PC-9 (cell line): Measurements from ENCODE around the gene EIF3B. TPM values are rescaled to one million over a fixed set of nuclear protein-coding genes. Genes with fewer than 3 reads are reported as not detected.

Source experiments
- BruUV-seq: library from RNA; stranded (reverse); fragments of 400-500 nt; replicated peaks from 2 replicates; lab custom pipeline; 2021; lab: Mats Ljungman, UMichigan
- CTCF ChIA-PET: fragments of 300-600 bp; sonication (Branson Sonifier 250); formaldehyde crosslinking; loops from one replicate; lab custom pipeline; 2022; ENCODE audit warnings: antibody characterized with exemption; lab: Charles Lee
- POLR2A ChIA-PET: fragments of 300-600 bp; sonication (Branson Sonifier 250); formaldehyde crosslinking; loops from one replicate; lab custom pipeline; 2022; ENCODE audit warnings: antibody characterized with exemption; ENCODE audit not compliant: unreplicated experiment; lab: Charles Lee
- DNase-seq, 2 experiments: peaks; one replicate each; pipeline versions ENCODE4 v3.0.0 to v3.0.0-alpha.2; 2015 to 2022; ENCODE audit warnings: mixed read lengths in 1 of 2
- H2AFZ ChIP-seq: fragments of 200-600 bp; sonication (generic); 2 replicates; pipeline ENCODE4 v1.8.1; 2017; ENCODE audit warnings: antibody characterized with exemption
- H3F3A ChIP-seq: fragments of 200-600 bp; sonication (generic); 2 replicates; pipeline ENCODE4 v1.8.1; 2017; ENCODE audit warnings: antibody characterized with exemption, mild to moderate bottlenecking, low read depth; ENCODE audit not compliant: insufficient read depth
- H3K27ac ChIP-seq: fragments of 200-600 bp; sonication (generic); 2 replicates; pipeline ENCODE4 v1.6.1; 2016; ENCODE audit warnings: mixed run types
- H3K27me3 ChIP-seq: fragments of 200-600 bp; sonication (generic); 2 replicates; pipeline ENCODE4 v1.6.1; 2016; ENCODE audit warnings: low read depth, mixed run types; ENCODE audit not compliant: insufficient read depth
- H3K36me3 ChIP-seq: fragments of 200-600 bp; sonication (generic); 2 replicates; pipeline ENCODE4 v1.6.1; 2016; ENCODE audit warnings: low read depth, mixed run types
- H3K4me1 ChIP-seq: fragments of 200-600 bp; sonication (generic); replicated peaks from 2 replicates; pipeline ENCODE4 v1.6.1; 2016; ENCODE audit warnings: mixed run types; ENCODE audit not compliant: insufficient read depth
- H3K4me2 ChIP-seq: fragments of 200-600 bp; sonication (generic); 2 replicates; pipeline ENCODE4 v1.6.1; 2017; ENCODE audit warnings: mixed run types
- H3K4me3 ChIP-seq: fragments of 200-600 bp; sonication (generic); 2 replicates; pipeline ENCODE4 v1.6.1; 2016; ENCODE audit warnings: mixed run types
- H3K79me2 ChIP-seq: fragments of 200-600 bp; sonication (generic); 2 replicates; pipeline ENCODE4 v1.6.1; 2017; ENCODE audit warnings: low read depth, mixed run types
- H3K9me2 ChIP-seq: fragments of 200-600 bp; sonication (generic); 2 replicates; pipeline ENCODE4 v1.8.1; 2017; ENCODE audit warnings: mild to moderate bottlenecking; ENCODE audit not compliant: insufficient read depth
- H3K9me3 ChIP-seq: fragments of 200-600 bp; sonication (generic); 2 replicates; pipeline ENCODE4 v1.8.1; 2016; ENCODE audit warnings: low read depth; ENCODE audit not compliant: insufficient read depth
- H4K20me1 ChIP-seq: fragments of 200-600 bp; sonication (generic); 2 replicates; pipeline ENCODE4 v1.8.1; 2017; ENCODE audit not compliant: insufficient read depth
- CTCF ChIP-seq: fragments of 200-600 bp; sonication (generic); conservative IDR thresholded peaks from 2 replicates; pipeline ENCODE4 v1.6.1; 2017; ENCODE audit warnings: mixed run types, antibody characterized with exemption, mild to moderate bottlenecking, moderate library complexity
- EZH2 ChIP-seq: fragments of 200-600 bp; sonication (generic); IDR thresholded peaks from 2 replicates; pipeline ENCODE4 v1.8.0; 2017; ENCODE audit warnings: antibody characterized with exemption, low read depth
- intact Hi-C: fragments of 100-400 bp; cut with micrococcal nuclease; formaldehyde crosslinking; loops from one replicate; pipeline ENCODE4 v1.10.0; 2022; ENCODE audit not compliant: unreplicated experiment
- total RNA-seq: library from RNA; stranded (reverse); gene quantifications from 2 replicates; pipeline ENCODE4 v1.2.3, GENCODE V29; 2021

The EIF3B gene
- total RNA-seq, 1 experiment from 2014 or later: 299 TPM

DNA sequence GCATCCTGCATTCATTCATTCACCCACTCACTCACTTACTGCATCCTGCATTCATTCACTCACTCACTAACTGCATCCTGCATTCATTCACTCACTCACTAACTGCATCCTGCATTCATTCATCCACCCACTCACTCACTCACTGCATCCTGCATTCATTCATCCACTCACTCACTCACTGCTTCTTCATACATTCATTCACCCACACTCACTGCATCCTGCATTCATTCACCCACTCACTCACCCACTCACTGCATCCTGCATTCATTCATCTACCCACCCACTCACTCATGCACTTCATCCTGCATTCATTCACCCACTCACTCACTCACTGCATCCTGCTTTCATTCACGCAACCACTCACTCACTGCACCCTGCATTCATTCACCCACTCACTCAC, 38.8 kb upstream of the EIF3B start:
- ChIA-PET POLR2A (no interaction called here), CTCF (no interaction called here)
- H3K27ac ChIP-seq: no peak overlapping the region
- H3F3A ChIP-seq: peaks cover 20% of the 10 kb centered on the region; the same call in 1 of the 2 replicates
- H3K79me2 ChIP-seq: peaks cover 21% of the 10 kb centered on the region
- BruUV-seq: no TSS peak
- H3K27me3 ChIP-seq: no peaks in the 10 kb centered on the region
- H3K4me1 ChIP-seq: 0 out of 2 replicates have a peak, but pooled peaks cover 4% of the 10 kb centered on the region
- H3K9me3 ChIP-seq: no peaks in the 10 kb centered on the region
- no peaks in the 10 kb centered on the region for H4K20me1 ChIP-seq
- no peaks in the 10 kb centered on the region for H3K9me2 ChIP-seq
- TF ChIP-seq CTCF (no peak), EZH2 (no peak)
- H2AFZ ChIP-seq: no peak overlapping the region
- intact Hi-C loops: loop anchor here (2.0 kb wide), 1 partner anchor 67 kb away; no protein-coding TSS in a partner anchor
- H3K4me3 ChIP-seq: no peak overlapping the region
- no peaks in the 10 kb centered on the region for H3K36me3 ChIP-seq
- no peak overlapping the region for H3K4me2 ChIP-seq
- DNase-seq: no peak

DNA sequence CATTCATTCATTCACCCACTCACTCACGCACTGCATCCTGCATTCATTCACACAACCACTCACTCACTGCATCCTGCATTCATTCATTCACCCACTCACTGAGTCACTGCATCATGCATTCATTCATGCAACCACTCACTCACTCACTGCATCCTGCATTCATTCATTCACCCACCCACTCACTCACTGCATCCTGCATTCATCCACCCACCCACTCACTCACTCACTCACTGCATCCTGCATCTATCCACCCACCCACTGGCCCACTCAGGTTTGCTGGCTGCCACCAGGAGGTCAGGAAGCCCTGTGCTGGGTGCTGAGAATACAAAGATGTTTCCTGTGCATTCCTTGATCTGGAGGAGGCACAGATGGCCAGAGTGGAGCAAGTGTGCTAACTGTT, 38.0 kb upstream of the EIF3B start:
- Histone ChIP-seq H3K27ac (no peak overlapping the region), H3K79me2 (peaks cover 21% of the 10 kb centered on the region), H3K4me3 (no peak overlapping the region), H3K36me3 (no peaks in the 10 kb centered on the region), H3K27me3 (no peaks in the 10 kb centered on the region), H2AFZ (no peak overlapping the region), H3K9me3 (no peaks in the 10 kb centered on the region), H3F3A (0 out of 2 replicates have a peak, but pooled peaks cover 14% of the 10 kb centered on the region), H3K4me1 (0 out of 2 replicates have a peak, but pooled peaks cover 4% of the 10 kb centered on the region), H4K20me1 (no peaks in the 10 kb centered on the region), H3K9me2 (no peaks in the 10 kb centered on the region), H3K4me2 (no peak overlapping the region)
- no peak for TF ChIP-seq CTCF
- TF ChIP-seq EZH2: no peak
- intact Hi-C loops: no loop called here
- no peak for DNase-seq
- no TSS peak for BruUV-seq
- CTCF ChIA-PET: no interaction called here
- POLR2A ChIA-PET: no interaction called here

GRCh38 chr7:2317556-2318293, 36.9 kb upstream of the EIF3B start:
- no peaks in the 10 kb centered on the region for H3K9me2 ChIP-seq
- no peaks in the 10 kb centered on the region for H4K20me1 ChIP-seq
- H2AFZ ChIP-seq: no peak overlapping the region
- H3K4me1 ChIP-seq: 0 out of 2 replicates have a peak, but pooled peaks cover 4% of the 10 kb centered on the region
- H3K4me3 ChIP-seq: no peak overlapping the region
- no peaks in the 10 kb centered on the region for H3K9me3 ChIP-seq
- DNase-seq: no peak
- intact Hi-C loops: no loop called here
- 0 out of 2 replicates have a peak, but pooled peaks cover 14% of the 10 kb centered on the region for H3F3A ChIP-seq
- H3K36me3 ChIP-seq: no peaks in the 10 kb centered on the region
- ChIA-PET CTCF (interaction anchor here (0.7 kb wide), 1 partner anchor 32 kb away, joined by 8 read pairs; no protein-coding TSS in a partner anchor), POLR2A (no interaction called here)
- H3K27me3 ChIP-seq: no peaks in the 10 kb centered on the region
- no TSS peak for BruUV-seq
- H3K4me2 ChIP-seq: no peak overlapping the region
- H3K79me2 ChIP-seq: peaks cover 10% of the 10 kb centered on the region
- H3K27ac ChIP-seq: no peak overlapping the region
- no peak for TF ChIP-seq CTCF
- TF ChIP-seq EZH2: no peak
